HG03139 (cell line): ENCODE data around the gene NECAB3.
A peak's percentile ranks its signal among the peaks of the same experiment; 100 is the strongest.

Experiments used
- ATAC-seq: cut with Tn5 transposase; IDR thresholded peaks from one replicate; pipeline ENCODE4 v1.9.1; 2021; ENCODE audit not compliant: unreplicated experiment

Gene NECAB3

GRCh38 chr20:33664762-33665144 is 9.5 kb downstream of the NECAB3 start:
- ATAC-seq: no peak

- ATAC-seq: no peak
These were observed 10.0 kb downstream of the NECAB3 start for GRCh38 chr20:33664085-33664761.

- peak; percentile 43 for ATAC-seq
These were observed 10.8 kb downstream of the NECAB3 start for GRCh38 chr20:33663161-33664084.

- no peak for ATAC-seq
These were observed 12.1 kb downstream of the NECAB3 start, which contains the start of gene C20orf144 for GRCh38 chr20:33662172-33662571. C20orf144 (plus strand) TSS chr20:33662327; CDS start chr20:33662346, 19 bp downstream.

- ATAC-seq: no peak
These were observed 13.6 kb downstream of the NECAB3 start for GRCh38 chr20:33660685-33661058.

GRCh38 chr20:33660035-33660684 is 14.1 kb downstream of the NECAB3 start:
- ATAC-seq: no peak

GRCh38 chr20:33659341-33660034 is 14.7 kb downstream of the NECAB3 start:
- no peak for ATAC-seq

- no peak for ATAC-seq
These were observed 15.3 kb downstream of the NECAB3 start for GRCh38 chr20:33658929-33659328.

GRCh38 chr20:33658510-33658909 is 15.7 kb downstream of the NECAB3 start:
- no peak for ATAC-seq

- ATAC-seq: no peak
These were observed 16.5 kb downstream of the NECAB3 start for GRCh38 chr20:33657704-33658095.

GRCh38 chr20:33656783-33657703 is 17.2 kb downstream of the NECAB3 start:
- ATAC-seq: no peak

- ATAC-seq: no peak
These were observed 18.0 kb downstream of the NECAB3 start for GRCh38 chr20:33656010-33656782.

GRCh38 chr20:33655164-33655563 is 19.1 kb downstream of the NECAB3 start:
- ATAC-seq: no peak

- no peak for ATAC-seq
These were observed 19.5 kb downstream of the NECAB3 start for GRCh38 chr20:33654680-33655161.

GRCh38 chr20:33653900-33654596 is 20.2 kb downstream of the NECAB3 start:
- no peak for ATAC-seq

- no peak for ATAC-seq
These were observed 20.9 kb downstream of the NECAB3 start for GRCh38 chr20:33653218-33653899.

GRCh38 chr20:33651562-33652048 is 22.6 kb downstream of the NECAB3 start:
- ATAC-seq: no peak
